ENCODE data around the gene ST8SIA1. TPM values are rescaled to one million over a fixed set of nuclear protein-coding genes. Genes with fewer than 3 reads are reported as not detected.

Gene ST8SIA1
- polyA plus RNA-seq, 1 donor from 2014 or later = 22.5 TPM

DNA sequence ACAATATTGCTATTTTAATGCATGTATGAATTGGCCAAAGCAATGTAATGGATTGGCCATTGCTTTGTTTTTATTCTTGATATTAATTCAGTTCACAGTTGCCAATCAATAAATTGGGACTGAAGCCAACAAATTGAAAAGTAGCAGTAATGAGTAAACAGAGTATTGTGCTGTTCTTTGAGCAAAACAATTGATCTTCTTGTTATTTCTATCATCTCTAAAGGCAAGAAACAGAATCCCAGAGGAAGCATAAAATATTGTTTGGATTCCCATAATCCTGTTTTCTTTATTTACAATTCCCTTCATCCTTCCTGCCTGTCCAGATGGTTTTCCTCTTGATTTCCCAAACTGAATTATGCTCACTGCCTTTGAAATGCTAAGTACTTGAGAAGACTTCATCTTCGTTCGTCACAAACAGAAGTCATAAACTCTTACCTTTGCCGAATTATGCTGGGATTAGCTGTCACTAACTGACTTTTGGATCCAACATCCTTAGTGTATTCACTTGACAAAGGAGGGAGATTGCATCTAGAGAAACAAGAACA is 85.9 kb downstream of the ST8SIA1 start:
- Histone ChIP-seq H3K79me2 (replicated peaks; ENCODE audit: insufficient read depth, low read length) (no peaks in the 10 kb centered on the region), H4K20me1 (ENCODE audit: insufficient read depth) (no peaks in the 10 kb centered on the region), H3K27me3 (ENCODE audit: insufficient read depth, low read depth, low read length) (no peaks in the 10 kb centered on the region), H3K9me2 (ENCODE audit: insufficient read depth, low read length) (no peaks in the 10 kb centered on the region), H3K27ac (ENCODE audit: low read length) (no peak overlapping the region), H3K36me3 (ENCODE audit: insufficient read depth, low read length) (no peaks in the 10 kb centered on the region), H3K9ac (ENCODE audit: low read length) (no peak overlapping the region), H3K9me3 (ENCODE audit: low read length) (no peaks in the 10 kb centered on the region), H2AFZ (ENCODE audit: low read depth, low read length) (no peak overlapping the region), H3F3A (ENCODE audit: insufficient read depth, low read length, poor library complexity, severe bottlenecking) (no peaks in the 10 kb centered on the region), H3K4me3 (ENCODE audit: low read length) (no peak overlapping the region), H3K4me2 (ENCODE audit: low read length) (no peak overlapping the region)
- no peak for TF ChIP-seq EZH2 (IDR thresholded peaks at IDR 0.05; ENCODE audit: borderline replicate concordance, insufficient read depth, low read length, poor library complexity, severe bottlenecking)
- TF ChIP-seq RAD21 (conservative IDR thresholded peaks at IDR 0.05) = no peak
- TF ChIP-seq POLR2AphosphoS5 (IDR thresholded peaks at IDR 0.05) = no peak
- TF ChIP-seq, protein P1, sequence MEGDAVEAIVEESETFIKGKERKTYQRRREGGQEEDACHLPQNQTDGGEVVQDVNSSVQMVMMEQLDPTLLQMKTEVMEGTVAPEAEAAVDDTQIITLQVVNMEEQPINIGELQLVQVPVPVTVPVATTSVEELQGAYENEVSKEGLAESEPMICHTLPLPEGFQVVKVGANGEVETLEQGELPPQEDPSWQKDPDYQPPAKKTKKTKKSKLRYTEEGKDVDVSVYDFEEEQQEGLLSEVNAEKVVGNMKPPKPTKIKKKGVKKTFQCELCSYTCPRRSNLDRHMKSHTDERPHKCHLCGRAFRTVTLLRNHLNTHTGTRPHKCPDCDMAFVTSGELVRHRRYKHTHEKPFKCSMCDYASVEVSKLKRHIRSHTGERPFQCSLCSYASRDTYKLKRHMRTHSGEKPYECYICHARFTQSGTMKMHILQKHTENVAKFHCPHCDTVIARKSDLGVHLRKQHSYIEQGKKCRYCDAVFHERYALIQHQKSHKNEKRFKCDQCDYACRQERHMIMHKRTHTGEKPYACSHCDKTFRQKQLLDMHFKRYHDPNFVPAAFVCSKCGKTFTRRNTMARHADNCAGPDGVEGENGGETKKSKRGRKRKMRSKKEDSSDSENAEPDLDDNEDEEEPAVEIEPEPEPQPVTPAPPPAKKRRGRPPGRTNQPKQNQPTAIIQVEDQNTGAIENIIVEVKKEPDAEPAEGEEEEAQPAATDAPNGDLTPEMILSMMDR (IDR thresholded peaks at IDR 0.05; ENCODE audit: poor library complexity, severe bottlenecking) = no peak

DNA sequence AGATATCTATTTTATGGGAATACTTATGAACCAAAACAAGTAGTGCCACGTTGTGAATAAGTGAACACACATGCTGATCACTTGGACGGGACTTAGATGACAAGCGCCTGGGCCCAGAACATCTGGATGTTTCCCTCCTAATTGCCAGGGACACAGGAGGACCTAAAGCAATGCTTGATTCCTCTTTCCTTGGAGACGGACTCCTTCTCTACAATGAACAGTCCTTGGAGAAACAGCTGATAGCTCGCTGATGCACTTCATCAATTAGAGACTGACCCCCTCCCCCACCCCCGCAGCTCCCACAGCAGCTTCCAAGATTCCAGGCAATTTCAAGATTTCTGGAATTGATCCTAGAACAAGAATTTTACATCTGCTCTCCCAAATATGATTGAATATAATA is 86.4 kb downstream of the ST8SIA1 start:
- TF ChIP-seq MXI1 (conservative IDR thresholded peaks at IDR 0.05; ENCODE audit: poor library complexity, severe bottlenecking) (no peak), EZH2 (IDR thresholded peaks at IDR 0.05; ENCODE audit: borderline replicate concordance, insufficient read depth, low read length, poor library complexity, severe bottlenecking) (no peak), EP300 (conservative IDR thresholded peaks at IDR 0.05; ENCODE audit: poor library complexity, severe bottlenecking) (no peak), RAD21 (conservative IDR thresholded peaks at IDR 0.05) (no peak), TAF1 (IDR thresholded peaks at IDR 0.05; ENCODE audit: low read depth) (no peak), SMC3 (conservative IDR thresholded peaks at IDR 0.05; ENCODE audit: poor library complexity) (no peak), POLR2AphosphoS5 (IDR thresholded peaks at IDR 0.05) (no peak)
- TF ChIP-seq, protein P1 (IDR thresholded peaks at IDR 0.05; ENCODE audit: poor library complexity, severe bottlenecking) = no peak
- TF ChIP-seq, protein P2, sequence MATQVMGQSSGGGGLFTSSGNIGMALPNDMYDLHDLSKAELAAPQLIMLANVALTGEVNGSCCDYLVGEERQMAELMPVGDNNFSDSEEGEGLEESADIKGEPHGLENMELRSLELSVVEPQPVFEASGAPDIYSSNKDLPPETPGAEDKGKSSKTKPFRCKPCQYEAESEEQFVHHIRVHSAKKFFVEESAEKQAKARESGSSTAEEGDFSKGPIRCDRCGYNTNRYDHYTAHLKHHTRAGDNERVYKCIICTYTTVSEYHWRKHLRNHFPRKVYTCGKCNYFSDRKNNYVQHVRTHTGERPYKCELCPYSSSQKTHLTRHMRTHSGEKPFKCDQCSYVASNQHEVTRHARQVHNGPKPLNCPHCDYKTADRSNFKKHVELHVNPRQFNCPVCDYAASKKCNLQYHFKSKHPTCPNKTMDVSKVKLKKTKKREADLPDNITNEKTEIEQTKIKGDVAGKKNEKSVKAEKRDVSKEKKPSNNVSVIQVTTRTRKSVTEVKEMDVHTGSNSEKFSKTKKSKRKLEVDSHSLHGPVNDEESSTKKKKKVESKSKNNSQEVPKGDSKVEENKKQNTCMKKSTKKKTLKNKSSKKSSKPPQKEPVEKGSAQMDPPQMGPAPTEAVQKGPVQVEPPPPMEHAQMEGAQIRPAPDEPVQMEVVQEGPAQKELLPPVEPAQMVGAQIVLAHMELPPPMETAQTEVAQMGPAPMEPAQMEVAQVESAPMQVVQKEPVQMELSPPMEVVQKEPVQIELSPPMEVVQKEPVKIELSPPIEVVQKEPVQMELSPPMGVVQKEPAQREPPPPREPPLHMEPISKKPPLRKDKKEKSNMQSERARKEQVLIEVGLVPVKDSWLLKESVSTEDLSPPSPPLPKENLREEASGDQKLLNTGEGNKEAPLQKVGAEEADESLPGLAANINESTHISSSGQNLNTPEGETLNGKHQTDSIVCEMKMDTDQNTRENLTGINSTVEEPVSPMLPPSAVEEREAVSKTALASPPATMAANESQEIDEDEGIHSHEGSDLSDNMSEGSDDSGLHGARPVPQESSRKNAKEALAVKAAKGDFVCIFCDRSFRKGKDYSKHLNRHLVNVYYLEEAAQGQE (IDR thresholded peaks at IDR 0.05; ENCODE audit: borderline replicate concordance) = no peak
- Histone ChIP-seq H3K9me3 (ENCODE audit: low read length) (no peaks in the 10 kb centered on the region), H3K79me2 (replicated peaks; ENCODE audit: insufficient read depth, low read length) (no peaks in the 10 kb centered on the region), H3K9ac (ENCODE audit: low read length) (no peak overlapping the region), H3K27ac (ENCODE audit: low read length) (no peak overlapping the region), H3K27me3 (ENCODE audit: insufficient read depth, low read depth, low read length) (no peaks in the 10 kb centered on the region), H3K4me3 (ENCODE audit: low read length) (no peak overlapping the region), H3K4me2 (ENCODE audit: low read length) (no peak overlapping the region), H4K20me1 (ENCODE audit: insufficient read depth) (no peaks in the 10 kb centered on the region), H2AFZ (ENCODE audit: low read depth, low read length) (no peak overlapping the region), H3K36me3 (ENCODE audit: insufficient read depth, low read length) (no peaks in the 10 kb centered on the region), H3F3A (ENCODE audit: insufficient read depth, low read length, poor library complexity, severe bottlenecking) (no peaks in the 10 kb centered on the region), H3K9me2 (ENCODE audit: insufficient read depth, low read length) (no peaks in the 10 kb centered on the region)

Measured in neural cell (in vitro differentiated cells).